HT1080 (cell line): ENCODE results near the gene COL4A6. TPM values are rescaled to one million over a fixed set of nuclear protein-coding genes. Genes with fewer than 3 reads are reported as not detected.

Experiments used
- total RNA-seq: library from RNA; depleted of rRNA; stranded (reverse); fragments of >200 nt; shearing (Covaris generic); gene quantifications from 2 replicates; pipeline ENCODE4 v1.2.3, GENCODE V29; 2014; rRNA removed

The COL4A6 gene
- total RNA-seq, 1 experiment from 2014 or later, result 0.08 TPM

Other genes with a start within 250 kb of the COL4A6 start
- gene COL4A5, start 1.4 kb upstream of the COL4A6 start, total RNA-seq, result 6.8 and 7.2 TPM in 2 replicates